Fibroblast of skin of left quadriceps (primary cell): ENCODE data around the gene KRT73.

Experiments
- DNase-seq, 2 experiments: peaks; one replicate each; pipeline ENCODE4 v3.0.0-alpha.2; 2013; ENCODE audit warnings: low read depth in 2 of 2

KRT73 gene

DNA sequence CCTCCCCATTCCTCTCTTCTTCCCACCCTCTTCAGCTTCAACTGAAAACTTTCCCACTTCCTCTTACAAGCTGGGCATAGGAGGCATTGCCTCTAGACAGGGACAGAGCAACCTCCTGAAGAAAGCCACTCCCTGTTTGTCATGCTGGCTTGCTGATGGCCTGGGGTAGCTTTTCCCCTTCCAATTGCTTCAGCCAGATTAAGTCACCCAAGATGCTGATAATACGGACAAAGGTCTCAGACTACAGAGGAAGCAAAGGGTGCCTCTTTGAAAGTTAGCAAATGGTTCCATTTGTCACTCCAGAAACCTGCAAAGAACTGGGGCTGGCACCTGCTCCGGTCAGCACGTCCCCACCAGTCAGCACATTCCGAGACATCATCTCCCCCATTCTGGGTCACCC lies 27.6 kb upstream of the KRT73 start:
- no peak for DNase-seq

GRCh38 chr12:52645120-52645761 lies 26.9 kb upstream of the KRT73 start:
- DNase-seq = no peak

DNA sequence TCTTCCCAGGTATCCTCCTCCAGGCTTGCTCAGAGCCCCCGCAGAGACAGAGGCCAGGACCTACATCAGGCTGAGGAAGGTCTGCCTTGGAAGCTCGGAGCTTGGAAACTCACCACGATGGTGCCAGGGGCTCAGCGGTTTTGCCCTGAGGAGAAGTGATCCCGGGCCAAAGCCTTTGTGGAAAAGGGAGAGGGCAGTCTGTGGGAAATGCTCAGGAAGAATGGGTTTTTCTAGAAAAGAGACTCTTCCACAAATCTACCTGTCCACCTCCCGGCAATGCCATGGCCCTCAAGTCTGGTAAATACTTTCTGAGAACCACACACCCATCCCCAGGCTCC lies 25.7 kb upstream of the KRT73 start:
- DNase-seq = no peak

DNA sequence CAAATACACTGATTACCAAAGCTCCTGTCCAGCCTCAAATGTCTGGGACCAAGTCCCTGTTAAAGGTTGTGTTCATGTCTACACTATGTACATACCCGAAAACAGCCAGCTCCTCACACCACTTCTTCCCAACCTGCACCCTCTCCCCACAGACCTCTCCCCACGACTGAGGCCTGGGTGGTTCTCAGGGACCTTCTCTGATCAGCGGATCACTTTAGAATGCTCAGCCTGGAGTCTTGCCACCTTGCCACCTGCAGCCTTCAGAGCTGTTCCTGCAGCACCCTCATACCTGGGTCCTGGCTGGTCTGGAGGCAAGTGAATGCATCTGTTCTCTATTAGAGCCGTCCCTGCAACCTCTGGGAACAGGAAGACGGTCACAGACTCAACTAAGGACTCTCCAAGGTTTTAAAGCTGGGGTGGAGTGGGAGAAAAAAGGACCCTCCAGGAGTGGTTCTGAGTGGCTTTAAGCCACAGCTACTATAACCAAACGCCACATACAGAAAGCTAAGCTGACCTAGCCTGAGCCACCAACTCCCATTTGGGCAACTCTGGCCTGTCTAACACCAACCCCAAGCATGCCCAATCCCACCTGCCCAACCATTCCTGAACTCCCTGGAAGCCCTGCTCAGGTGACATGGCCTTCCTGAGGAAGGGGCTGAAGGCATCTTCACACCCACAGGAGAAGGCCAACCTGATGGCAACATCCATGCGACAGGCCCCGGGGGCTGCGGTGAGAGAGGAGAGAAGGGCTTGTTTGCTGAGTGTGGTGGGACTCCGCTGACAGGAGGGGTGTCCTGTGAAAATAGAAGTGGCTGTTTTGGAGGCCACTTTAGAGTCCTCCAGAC lies 25.1 kb upstream of the KRT73 start:
- DNase-seq = no peak

- DNase-seq = no peak
Observed at GRCh38 chr12:52641468-52641867, 23.1 kb upstream of the KRT73 start.

DNA sequence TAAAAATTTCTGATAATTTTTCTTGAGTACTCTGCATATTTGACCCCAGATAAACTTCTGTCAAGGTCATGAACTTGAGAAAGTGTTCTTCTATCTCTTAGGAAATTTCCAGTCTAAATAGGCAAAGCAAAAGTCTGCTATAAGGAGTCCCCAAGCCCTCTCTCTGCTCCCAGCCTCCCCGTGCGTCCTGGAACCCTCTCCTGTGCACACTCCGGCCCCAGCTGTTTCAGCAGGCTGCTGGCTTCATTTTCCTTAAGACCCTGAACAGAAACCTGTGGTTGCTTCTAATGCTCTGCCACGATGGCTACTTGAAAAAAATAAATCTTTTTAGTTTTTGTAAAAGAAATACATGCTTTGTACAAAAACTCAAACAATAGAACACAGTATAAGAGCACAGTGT lies 18.9 kb upstream of the KRT73 start:
- no peak for DNase-seq

GRCh38 chr12:52636592-52637258 lies 18.4 kb upstream of the KRT73 start:
- no peak for DNase-seq

DNA sequence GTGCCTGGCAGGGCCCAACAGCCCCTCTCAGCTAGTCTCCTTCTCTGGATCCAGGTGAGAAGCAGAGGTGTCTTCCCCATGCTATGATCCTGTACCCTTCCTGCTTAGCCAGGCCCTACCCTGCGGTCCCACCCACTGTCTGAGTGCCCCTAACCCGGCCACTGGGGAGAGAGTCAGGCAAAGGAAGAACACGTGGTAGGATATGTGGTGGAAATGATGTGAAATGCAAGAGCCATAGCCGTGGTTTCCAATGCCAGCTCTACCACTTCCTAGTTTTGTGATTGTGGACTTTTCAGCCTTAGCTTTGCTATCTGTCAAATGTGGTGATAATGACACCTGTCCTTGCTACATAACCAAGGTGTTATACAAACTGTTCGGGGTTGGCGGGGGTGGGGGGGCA lies 17.8 kb upstream of the KRT73 start:
- no peak for DNase-seq

- no peak for DNase-seq
Observed at GRCh38 chr12:52634266-52635056, 16.1 kb upstream of the KRT73 start.

GRCh38 chr12:52633383-52633782 lies 15.0 kb upstream of the KRT73 start:
- DNase-seq = no peak

DNA sequence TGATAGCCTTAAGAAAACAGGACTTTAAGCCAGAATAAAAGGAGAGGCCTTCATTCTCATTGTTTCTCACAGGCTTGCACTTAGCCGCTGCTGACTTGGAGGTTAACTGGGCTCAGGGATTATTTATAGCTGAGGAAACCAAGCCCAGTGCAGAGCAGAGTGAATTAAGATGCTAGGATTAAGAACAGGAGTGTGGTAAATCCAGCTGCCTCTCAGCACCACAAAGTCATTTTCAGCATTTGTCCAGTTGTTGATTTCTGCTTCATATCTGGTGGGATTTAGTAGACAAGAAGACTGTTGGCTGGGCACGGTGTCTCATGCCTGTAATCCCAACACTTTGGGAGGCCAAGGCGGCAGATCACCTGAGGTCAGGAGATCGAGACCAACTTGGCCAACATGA lies 14.3 kb upstream of the KRT73 start:
- no peak for DNase-seq

- DNase-seq = no peak
Observed at GRCh38 chr12:52631676-52632459, 13.5 kb upstream of the KRT73 start.

- no peak for DNase-seq
Observed at GRCh38 chr12:52631264-52631663, 12.9 kb upstream of the KRT73 start.

- no peak for DNase-seq
Observed at GRCh38 chr12:52630599-52631200, 12.3 kb upstream of the KRT73 start.

GRCh38 chr12:52630008-52630500 lies 11.7 kb upstream of the KRT73 start:
- no peak for DNase-seq

DNA sequence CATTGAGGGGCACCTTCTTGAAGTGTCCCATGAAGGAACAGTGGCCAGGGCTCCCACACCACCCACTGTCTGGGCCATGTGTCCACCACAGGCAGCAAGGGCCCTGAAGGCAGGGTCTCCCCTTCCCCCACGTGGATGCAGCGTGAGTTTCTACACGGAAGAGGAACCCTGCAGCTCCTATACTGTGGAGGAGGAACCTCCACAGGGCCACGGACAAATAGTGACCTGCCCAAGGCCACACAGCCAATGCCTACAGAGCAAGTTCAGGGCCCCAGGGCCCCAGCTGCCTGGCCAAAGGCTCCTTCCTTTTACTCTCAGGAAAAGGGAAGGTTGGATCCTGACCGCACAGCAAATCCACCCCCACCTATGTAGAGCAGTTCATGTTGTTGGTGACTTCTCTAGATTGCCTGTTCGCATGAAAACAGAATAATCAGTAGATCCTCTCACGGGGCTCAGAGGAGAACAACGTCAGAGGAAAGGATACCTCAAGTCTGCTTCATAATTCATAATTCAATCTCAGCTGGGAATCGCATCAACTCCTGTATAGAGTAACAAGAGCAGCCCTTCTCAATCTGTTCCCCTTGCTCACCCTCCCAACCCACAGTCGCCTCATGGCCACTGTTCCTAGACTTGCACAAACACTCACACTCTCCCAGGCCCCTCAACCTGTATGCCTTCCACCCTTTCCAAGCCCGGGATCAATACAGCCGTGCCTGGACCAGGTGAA lies 11.1 kb upstream of the KRT73 start:
- DNase-seq = no peak

GRCh38 chr12:52628841-52629240 lies 10.5 kb upstream of the KRT73 start:
- no peak for DNase-seq

DNA sequence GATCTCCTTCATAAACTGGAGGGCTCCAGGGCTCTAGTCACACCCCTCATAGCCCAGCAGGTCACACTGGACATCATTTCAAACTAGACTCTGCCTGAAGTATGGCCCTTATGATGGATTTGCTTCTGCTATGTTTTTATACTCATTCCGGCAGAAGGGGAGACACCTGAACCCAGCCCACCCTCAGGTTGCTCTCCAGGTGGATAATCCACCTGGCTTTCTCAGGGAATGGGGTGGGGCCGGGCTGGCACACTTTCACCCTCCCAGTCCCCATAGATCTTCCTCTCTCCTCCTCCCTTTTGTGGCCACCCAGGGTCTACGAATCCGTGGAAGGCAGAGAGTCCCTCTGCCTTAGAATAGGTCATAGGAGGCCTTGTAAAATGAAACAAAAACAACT lies 9.8 kb upstream of the KRT73 start:
- no peak for DNase-seq

GRCh38 chr12:52627395-52628110 lies 9.2 kb upstream of the KRT73 start:
- no peak for DNase-seq
